Activated T-helper 1 cell treated with Interleukin-2 at 50 U/mL for 16 hours (primary cell): Measurements from ENCODE around the gene GBA2.

Experiments
- DNase-seq: peaks from one replicate; pipeline ENCODE4 v3.0.0-alpha.2; 2020; ENCODE audit warnings: low read depth

GBA2 gene

DNA sequence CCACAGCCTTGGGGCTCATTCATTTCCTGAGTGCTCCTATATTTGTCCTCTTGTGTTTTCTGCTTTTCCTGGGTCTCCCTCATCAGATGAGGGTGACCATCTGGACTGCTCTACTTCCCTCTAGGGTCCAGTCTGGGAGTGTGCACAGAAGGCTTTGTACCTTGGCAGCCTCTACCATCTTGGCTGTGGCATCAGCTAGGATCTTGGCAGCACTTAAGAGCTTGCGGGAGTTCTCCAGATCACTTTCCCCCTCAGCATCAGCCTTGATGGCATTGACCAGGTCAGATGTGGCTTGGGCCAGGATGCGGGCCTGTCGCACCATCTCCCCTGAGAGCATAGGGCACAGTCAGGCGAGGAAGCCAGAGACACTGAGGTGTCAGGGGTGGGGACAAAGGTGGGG lies 32.8 kb downstream of the GBA2 start:
- no peak for DNase-seq

DNA sequence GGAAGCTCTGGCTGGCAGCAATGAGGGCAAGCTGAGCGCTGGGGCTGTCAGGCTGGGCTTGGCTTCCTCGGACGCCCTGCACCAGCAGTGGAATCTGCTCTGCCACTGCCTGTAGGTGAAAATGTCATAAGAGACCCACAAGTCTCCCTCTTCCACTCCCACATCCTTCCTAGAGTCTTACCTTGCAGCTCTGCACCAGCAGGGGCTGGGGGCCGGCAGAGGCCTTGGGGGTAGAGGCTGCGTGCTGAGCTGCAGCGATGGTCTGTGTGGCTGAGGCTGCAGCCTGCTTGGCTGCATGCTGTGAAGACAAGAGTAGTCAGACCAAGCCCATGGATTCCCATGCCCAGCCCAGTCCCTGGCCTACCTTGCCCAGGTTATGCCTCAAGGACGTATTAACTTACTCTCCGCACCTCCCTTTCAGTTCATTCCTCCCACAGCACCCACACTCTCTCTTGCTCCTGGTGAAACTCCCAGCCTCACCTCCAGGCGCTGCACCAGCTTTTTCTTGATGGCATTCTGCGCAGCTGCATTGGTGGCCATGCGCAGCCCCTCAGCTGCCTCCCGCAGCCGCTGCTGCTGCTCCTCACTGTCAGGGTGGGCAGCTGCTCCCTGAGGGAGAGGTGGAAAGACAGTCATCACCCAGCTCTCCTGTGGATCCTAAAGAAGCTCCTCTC lies 34.3 kb downstream of the GBA2 start:
- no peak for DNase-seq

DNA sequence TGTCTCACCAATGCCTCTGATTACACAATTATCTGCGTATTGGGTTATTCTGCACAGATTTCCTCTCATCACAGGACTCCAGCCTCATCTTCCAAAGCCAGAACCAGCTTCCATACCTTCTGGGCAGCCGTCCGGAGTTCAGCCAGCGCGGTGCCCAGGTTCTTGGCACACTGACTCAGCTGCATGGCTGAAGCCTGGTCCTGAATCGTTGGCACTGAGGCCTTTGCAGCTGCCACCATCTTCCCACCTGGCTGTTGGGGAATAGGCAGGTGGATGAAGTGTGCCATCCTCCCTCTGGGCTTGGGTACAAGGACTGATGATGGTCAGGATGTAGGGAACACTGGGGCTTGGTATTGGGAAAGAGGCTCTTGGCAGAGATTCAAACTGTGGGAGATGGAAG lies 34.9 kb downstream of the GBA2 start:
- DNase-seq: no peak

DNA sequence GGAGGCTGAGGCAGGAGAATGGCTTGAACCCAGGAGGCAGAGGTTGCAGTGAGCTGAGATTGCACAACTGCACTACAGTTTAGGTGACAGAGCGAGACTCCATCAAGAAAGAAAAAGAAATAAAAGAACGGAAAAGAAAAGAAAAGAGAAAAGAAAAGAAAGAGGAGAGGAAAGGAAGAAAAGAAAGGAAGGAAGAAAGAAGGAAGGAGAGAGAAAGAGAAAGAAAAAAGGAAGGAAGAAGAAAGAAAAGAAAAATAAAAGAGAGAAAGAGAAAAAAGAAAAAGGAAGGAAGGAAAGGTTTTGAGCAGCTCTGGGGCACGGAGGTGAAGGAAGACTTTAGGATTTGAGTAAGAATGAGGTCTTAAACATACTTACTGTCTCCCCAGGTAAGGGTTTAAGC lies 35.5 kb downstream of the GBA2 start:
- no peak for DNase-seq

DNA sequence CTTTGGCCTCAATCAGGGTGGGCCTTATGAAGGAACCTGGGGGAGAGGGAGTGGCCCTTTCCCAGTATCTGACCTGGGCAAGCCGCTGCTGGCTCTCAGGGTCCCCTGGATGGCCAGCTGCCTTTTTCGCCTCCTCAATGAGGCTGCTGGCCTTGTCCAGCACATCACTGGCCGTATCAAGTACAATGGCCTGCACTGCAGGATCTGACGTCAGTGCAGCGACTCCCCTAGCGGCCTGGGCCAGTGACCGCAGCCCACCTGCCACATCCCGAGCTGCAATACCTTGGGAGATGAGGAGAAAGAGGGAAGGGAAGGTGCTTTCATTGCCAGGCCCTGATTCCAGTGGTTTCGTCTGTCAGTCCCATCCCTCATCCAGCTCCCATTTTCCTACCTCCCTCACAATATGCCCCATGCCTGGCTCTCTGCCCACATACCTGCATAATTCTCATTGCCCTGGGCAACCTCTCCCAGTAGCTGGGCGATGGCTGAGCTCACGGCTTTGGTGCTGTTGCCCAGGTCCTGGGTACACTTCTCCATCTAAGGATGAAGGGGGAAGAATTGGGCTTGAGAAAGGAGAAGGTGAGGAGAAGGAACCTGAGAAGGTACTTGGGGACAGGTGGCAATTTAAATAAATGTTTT lies 36.1 kb downstream of the GBA2 start:
- DNase-seq: no peak

DNA sequence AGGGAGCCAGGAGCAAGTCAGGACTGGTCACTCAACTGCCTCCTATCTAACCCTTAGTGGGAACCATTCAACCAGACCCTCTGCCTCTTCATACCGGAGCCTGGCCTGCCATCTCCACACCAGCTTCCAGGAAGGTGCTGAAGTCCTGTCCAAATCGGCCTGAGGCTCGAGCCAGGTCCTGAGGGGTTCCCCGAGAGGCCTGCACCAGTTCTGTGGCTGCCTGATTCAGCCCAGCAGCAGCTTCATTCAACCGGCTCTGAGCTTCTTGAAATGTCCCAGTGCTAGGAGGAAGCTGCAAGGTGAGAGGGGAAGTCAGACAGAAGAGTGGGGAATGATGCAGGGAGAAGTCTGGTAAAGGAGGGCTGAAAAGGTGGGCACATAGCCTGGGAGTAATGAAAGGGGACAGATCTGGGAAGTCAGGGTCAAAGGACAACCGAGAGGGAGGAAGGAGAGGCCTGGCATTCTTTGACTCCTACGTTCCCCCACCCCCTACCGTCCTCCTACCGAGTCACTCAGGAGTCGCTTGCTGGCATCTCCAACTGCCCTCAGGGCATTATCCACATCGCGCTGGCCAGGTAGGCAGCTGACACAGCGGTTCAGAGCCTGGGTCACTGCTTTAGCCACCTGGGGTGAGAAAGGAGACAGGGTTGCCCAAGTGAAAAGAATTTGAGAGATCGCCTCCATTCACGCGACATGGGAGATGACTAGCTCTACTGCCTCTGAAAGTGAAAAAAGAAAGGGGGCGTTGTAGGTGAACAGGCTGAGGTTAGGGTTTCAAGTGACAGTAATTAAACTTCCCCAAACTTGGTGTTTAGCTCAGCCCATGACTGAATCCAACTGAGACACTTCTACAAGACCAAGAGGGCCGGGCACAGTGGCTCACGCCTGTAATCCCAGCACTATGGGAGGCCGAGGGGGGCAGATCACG lies 37.3 kb downstream of the GBA2 start:
- no peak for DNase-seq

DNA sequence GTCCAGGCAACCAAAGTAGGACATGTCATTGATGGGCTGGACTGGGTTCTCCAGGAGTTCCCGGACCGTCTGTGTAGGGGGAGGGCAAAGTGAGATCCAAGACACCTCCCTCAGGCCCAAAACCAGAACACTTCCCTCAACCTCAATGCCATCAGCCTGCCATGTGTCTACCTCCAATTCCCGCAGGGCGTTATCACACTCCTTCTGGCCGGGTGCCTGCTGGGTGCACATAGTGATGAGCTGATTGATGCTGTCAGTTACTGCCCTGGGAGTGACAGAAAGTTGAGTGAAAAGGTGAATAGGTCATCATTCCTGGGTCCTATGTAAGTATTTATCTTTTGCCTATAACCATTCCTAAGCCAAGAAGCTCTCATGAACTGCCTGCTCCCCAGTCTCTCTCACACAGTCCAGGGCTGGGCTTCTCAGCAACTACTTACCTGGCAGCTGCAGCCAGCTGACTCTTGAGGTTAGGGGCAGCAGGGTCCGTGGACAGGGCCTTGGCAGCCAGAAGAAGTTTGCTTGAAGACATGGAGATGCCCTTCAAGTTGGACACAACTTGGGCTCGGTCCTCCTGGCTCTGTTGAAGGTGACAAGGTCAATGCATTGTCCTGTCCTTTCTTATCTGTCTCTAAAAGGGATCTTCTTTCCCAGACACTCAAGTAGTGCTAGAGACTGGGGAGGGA lies 38.1 kb downstream of the GBA2 start:
- DNase-seq: no peak

DNA sequence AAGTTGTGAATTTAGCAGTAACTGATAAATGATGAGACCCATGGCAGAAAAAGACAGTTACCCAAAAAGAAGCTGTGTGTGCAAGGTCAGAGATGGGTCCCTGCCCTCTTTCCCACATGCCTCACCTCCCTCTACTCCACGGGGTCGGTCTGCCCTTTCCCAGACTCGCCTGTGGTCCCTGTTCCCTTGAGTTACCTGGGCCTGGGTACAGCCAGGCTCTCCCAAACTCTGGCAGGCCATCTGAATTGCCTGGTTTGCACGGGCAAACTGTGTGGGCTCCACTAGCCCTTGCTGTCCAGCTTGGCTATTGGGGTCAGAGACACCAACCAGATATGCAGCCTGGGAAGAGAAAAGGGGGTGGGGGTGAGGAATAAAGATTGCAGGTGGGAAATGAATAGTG lies 40.9 kb downstream of the GBA2 start:
- no peak for DNase-seq

DNA sequence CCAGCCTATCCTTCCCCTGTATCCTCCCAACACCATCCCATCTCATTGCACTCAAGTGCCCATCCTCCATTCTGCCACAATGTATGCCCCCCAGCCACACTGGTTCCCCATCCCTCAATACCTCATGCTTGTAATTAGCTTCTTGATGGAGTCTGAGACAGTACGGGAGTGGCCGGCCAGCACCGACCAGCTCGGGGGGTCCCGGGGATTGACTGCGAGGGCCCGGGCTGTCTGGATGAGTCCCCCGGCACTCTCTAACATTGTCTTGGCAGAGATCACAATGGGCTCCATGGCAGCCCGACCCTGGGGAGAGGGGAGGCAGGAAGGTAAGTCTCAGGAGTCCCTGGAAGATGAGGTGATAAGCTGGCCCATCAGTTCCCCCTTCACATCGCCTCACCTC lies 42.1 kb downstream of the GBA2 start:
- DNase-seq: no peak

DNA sequence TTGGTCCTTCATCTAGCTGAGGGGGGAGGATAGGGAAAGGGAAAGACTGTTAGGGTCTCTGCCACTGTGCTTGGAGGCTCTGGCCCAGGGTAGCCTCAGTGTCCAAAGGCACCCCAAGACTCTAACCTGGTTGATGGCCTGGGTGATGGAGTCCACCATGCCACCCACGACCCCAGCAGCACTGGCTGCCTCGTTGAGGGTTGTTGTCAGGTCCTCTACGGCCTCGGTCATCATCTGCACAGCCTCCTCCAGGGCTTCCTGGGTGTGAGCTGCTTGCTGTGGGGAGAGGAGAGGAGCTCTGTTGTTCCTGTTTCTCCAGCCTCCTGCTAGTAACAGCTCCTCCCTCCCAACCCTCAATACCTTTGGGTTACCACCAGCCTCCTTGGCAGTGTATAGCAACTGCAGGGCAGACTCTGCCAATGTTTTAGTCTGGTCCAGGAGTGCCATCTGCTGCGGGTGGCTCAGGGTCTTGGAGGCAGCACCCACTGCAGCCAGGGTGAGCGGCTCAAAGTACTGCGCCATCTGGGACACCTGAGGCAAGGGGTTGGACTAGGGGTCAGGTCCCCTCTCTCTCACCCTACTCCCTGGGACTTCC lies 43.1 kb downstream of the GBA2 start:
- DNase-seq: no peak

DNA sequence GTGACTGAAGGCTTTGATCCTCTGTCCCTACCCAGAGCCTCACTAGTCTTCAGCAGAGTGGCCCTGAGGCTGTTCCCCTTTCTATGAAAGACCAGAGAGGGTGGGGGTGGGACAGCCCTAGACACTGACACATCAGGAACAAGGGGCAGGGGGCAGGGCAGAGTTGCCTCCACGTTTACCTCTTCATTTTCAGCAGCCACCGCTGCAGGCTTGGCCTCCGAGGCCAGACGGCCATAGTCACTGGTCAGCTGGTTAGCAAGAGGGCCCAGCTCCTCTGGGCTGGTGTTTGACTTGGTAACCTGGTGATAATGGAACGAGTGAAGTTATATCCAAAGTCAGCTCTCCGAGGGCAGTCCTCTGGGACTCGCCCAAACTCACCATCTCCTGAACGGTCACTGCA lies 43.7 kb downstream of the GBA2 start:
- no peak for DNase-seq

DNA sequence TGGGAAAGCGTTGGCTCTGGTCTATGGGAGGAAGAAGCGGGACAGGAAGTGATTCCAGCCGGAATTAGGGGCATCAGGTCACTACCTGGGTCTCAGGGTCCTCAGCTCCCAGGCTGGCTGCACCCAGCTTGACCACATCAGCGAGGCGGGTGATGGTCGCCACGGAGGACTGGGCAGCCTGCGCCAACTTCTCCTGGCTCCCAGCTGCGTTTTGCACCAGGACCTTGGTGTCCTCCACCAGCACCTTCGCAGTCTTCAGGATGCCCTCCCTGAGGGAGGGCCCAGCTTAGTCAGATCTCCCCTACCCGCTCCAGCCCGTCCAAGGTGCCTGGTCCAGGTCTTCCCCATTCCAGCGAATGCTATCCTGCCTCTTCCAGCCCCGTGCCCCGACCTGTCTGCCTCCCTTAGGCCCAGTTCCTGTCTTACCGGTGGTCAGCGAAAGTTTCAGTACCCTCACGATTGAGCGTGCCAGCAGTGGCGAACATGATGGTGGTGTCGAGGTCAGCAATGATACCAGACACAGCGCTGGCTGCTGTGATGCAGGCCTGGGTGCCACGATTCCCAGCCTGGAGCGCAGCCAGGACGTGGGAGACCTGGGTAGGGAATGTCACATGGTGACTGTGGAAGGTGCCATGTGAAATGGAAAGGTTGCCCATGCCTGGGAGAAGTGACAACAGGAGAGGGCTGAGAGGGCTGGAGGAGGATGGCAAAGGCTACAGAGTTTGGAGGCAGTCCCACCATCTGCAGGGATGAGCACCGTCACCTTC lies 44.9 kb downstream of the GBA2 start:
- no peak for DNase-seq

DNA sequence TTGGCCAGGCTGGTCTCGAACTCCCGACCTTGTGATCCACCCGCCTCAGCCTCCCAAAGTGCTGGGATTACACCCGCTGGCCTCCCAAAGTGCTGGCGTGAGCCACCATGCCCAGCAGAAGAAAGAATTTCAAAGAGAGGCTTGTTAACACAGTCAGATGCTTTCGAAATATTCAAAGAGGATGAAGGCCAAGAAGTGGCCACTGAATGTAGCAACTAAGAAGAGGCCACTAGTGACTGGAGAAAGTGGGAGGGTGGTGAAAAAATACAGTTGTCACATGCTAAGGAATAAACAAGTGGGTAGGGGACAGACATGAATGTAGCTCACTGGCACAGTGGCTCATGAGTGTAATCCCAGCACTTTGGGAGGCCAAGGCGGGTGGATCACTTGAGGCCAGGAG lies 46.3 kb downstream of the GBA2 start:
- no peak for DNase-seq

DNA sequence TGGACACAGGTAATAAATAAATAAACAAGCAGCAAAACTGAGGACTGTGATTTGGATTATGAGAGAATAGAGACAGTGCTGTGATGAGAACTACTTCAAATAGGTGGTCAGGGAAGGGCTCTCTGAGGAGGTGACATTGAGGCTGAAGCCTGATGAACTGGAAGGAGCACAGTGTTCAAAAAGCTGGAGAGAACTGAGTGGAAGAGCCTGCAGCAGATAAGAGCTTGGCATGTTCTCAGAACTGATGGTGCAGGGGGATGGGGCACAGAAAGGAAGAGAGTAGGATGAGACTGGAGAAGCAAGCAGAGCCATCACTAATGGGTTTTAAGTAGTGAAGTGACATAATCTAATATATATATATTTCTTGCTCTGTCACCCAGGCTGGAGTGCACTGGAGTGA lies 48.1 kb downstream of the GBA2 start:
- DNase-seq: no peak

DNA sequence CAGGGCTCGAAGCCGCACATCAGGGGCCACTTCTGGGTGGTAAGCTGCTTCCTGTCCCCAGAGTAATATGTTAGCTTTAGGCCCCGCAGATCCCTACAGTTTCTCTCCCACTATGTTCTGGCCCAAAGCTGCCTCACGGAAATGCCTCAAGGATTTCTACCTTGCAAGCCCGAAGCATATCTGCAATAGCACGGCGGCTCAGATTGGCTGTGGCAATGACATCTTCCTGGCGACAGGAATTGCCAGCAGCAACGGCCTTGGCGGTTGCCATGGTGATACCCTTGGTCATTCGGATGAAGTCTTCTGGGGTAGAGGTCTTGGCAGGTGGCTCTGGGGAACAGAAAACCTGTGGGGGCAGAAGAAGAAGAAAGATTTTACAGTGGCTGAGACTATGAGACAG lies 49.0 kb downstream of the GBA2 start:
- no peak for DNase-seq

DNA sequence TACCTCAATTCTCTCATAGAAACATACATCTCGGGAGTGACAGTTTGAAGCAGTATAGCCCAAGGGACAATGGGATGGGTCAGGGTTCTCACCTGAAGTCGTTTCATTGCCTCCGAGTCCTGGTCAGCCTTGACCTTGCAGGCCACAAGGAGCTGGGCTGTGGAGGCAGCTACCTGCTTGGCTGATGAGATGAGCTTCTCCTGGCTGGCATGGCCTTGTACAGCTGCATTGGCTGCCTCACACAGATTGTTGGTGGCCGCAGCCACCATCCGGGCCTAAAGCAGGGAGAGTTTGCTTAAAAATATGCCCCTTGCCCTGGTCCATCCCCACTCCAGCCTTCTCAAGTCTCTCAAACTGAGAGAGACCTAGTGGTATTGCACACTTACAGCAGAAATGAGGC lies 50.8 kb downstream of the GBA2 start:
- no peak for DNase-seq

DNA sequence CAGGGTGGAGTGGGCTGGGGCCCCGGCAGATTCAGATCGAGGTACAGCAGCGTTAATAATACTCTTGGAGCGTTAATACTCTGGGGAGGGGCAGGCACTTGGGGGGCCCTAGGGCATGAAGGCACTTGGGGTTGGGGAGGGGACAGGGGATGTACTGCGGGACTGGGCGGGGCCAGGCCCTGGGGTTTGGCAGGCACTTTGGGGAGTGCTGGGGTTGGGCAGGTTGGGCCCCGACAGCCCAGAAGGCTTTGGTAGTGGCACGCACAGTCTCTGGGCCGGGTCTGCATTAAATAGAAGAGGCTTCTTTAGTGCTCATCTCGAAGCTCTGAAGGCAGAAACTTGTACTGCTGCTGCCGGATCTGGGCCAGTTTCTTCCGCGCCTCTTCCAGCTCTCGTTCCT lies 51.5 kb downstream of the GBA2 start:
- DNase-seq: no peak

DNA sequence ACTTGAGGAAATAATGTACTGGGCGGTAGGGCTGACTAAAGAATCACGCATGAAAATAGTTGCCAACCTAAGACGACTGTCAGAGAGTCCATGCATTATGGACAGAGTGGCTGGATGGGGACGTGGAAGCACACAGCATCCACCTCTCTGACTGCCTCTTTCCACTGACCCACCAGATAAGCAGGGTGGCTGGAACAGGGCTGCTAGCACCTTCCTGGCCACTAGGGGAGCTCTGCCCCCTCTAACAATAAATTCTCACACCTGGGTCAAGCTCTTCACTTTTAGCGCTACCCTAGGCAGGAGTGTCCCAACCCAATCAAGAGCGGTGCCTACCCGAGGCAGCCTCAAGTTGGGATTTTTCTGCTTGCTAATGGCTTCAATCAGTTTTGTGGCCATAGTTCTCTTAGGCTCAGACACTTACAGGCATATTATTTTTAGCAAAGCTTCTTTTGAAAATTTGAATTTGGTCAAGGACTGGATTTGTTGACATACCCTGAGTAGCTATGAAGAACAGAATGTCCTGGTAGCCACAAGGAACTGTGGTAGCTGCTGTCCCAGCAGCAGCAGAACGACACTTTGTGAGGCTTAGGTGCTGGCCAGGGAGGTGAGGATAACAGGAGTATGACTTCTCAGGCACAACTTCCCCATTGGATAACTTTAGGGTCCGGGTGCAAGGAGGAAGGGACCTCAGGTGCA lies 52.4 kb downstream of the GBA2 start:
- DNase-seq: peak; percentile 28

DNA sequence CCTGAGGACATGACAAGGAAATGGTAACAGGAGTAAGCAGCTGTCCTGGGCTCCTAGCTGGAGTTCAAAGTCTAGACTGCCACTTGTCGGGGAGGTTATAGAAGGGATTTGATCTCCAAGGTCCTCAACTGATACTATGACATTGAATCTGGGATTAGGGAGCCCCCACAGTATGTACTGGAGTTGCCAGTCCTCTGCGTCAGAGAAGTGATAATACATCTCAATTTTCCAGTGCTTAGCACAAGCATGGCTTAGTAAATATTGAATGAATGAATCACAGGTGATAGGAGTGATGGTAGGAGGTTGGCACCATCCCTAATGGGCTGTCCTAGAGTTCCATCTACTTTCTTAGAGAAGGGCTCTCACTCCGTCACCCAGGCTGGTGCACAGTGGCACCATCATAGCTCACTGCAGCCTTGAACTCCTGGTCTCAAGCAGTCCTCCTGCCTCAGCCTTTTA lies 53.1 kb downstream of the GBA2 start:
- DNase-seq: no peak

DNA sequence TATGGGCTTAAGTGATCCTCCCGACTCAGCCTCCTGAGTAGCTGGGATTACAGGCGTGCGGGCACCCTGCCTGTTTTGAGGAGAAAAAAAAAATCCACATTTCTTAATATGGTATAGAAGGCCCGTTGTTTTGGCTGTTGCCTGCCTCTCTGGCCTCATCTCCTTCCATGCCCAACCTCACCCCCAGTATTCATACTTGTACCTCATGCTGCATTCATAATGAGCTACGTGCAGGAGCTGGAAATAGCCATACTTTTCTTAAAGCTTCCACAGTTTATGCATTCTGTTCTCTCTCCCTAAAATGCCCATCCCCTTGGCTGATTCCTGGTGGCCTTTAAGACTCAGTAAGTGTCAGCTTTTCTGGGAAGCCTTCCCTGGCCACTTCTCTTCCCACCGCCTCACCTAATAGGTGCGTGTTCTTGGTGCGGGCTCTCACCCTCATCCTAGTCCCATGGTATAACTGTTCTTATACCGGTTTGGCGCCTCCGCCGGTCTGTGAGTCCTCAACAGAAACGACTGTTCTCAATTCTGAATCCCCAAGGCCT lies 57.2 kb downstream of the GBA2 start:
- no peak for DNase-seq

DNA sequence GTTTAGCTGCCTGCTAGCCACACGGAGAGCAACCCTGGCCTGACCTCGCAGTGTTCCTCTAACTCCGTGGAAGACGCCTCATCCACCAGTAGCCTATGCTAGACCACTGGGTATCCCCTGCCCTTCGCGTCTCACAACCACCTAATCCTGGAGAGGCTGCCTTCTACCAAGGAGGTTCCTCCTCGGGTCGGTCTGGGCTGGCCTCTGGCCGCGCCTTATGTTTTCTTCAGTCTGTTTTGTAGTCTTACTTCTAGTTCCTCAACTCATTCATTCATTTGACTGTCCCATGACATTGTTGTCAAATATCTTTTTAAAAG lies 57.7 kb downstream of the GBA2 start:
- DNase-seq: no peak
